Measurements from ENCODE around the gene EPN2. TPM values are rescaled to one million over a fixed set of nuclear protein-coding genes. Genes with fewer than 3 reads are reported as not detected.

The EPN2 gene
- polyA plus RNA-seq, 5 donors = 45.3 to 50.8 (median 50.3) TPM

DNA sequence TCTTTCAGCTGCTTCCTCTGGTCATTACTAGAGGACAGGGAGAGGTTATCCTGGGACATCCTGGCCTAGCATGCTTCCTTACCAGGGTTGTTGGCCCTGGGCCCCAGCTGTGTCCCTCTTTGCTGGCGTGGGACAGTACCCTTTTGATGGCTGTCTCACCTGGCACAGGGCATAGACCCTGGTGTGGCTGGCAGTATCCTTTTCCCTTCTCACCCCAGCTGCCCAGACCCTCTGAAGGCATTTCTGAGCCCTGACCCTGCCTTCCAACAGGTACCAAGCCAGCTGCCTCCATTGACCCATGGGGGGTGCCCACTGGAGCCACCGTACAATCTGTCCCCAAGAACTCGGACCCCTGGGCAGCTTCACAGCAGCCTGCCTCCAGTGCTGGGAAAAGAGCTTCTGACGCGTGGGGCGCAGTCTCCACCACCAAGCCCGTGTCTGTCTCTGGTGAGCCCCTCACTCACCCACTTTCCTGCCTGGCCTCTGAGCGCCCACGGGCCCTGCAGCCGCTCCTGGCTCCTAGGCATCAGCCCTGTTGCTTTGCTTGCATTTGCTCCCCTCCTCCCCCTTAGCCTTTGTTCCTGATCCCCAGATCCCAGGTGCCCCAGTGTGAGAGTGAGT lies 91.4 kb downstream of the EPN2 start:
- no peak for DNase-seq

- DNase-seq = no peak
Observed at GRCh38 chr17:19329136-19329535, 92.0 kb downstream of the EPN2 start.

- DNase-seq = no peak
Observed at GRCh38 chr17:19329839-19330238, 92.7 kb downstream of the EPN2 start.

DNA sequence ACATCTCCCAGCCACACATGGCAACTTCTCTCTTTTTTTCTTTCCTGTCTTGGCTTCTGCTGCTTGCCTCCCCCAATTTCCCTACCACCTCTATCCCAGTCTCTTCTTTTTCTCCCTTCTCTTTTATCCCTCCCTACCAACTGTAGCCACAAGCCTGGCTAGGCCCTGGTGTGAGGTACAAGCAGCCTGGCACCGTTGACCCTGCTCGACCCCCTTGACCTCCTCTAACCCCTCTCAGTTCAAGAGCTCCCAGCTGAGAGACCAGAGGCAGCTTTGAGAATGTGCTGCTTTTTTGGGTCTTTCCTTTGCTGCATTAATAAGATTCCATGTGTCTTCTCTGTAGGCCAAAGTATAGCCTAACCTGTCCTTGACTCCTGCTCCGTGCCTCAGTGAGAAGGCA lies 93.1 kb downstream of the EPN2 start:
- no peak for DNase-seq

- no peak for DNase-seq
Observed at GRCh38 chr17:19331134-19331533, 94.0 kb downstream of the EPN2 start.

GRCh38 chr17:19331543-19332245 lies 94.5 kb downstream of the EPN2 start:
- DNase-seq = no peak

DNA sequence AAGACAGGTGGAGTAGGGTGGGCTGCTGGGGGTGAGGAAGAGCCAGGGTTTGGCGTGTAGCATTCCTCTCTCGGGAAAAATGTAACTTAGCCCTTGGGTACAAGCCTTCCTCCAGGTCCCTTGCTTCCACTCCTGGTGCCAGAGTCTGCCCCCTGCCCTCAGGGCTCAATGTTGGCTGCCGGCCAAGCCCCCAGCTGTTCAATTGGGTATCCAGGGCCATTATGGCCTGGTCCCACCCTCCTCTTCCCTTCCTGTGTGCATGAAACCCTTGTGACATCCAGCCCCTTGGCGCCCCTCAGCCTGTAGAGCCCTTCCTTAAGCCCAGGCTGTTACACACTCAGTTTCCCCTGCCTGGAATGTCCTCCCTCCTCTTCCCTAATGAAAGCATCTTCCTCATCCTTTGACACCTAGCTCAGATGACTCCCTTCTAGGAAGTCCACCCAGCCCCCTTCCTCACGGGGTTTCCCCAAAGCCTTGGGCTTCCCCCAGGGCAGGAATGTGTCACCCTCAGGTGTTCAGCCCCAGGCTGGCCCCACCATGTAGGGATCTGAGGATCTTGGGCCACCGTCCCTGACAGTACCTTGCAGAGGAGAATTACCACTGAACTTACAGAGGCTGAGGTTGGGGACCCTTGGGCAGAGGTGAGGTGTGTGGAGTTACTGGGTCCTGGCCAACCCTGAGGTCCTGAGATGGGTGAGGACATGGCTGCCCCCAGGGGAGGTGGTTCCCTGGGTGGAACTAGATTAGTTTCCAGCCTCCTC lies 95.4 kb downstream of the EPN2 start:
- no peak for DNase-seq

DNA sequence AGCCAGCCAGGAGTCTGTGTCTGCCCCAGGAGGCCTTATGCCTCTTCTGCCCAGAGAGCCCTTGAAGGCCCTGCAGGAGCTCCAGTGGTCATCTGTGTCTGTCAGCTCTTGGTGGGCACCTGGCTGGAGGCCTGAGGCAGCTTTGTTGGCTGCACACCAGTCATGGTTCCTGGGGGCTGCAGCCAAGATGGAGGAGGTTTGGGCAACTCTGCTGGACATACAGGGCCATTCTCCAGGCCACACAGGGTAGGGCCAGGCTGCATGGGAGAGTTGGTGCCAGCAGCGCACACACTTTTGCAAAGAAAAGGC lies 95.9 kb downstream of the EPN2 start:
- no peak for DNase-seq

DNA sequence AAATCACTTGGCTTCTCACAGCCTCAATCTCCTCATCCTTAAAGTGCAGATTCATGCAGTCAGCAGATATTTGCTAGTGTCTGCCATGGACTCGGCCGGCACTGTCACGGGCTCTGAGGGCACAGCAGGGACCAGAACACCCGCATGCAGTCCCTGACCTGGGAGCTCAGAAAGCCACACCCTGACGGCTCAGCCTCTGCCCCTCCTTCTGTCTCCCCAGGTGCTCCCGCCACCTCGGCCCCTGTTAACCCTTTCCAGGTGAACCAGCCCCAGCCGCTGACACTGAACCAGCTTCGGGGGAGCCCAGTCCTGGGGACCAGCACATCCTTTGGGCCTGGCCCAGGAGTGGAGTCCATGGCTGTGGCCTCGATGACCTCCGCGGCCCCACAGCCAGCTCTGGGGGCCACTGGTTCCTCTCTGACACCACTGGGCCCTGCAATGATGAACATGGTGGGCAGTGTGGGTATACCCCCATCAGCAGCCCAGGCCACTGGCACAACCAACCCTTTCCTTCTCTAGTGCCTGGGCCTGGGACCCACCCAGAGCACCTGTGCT lies 96.6 kb downstream of the EPN2 start:
- DNase-seq = no peak

DNA sequence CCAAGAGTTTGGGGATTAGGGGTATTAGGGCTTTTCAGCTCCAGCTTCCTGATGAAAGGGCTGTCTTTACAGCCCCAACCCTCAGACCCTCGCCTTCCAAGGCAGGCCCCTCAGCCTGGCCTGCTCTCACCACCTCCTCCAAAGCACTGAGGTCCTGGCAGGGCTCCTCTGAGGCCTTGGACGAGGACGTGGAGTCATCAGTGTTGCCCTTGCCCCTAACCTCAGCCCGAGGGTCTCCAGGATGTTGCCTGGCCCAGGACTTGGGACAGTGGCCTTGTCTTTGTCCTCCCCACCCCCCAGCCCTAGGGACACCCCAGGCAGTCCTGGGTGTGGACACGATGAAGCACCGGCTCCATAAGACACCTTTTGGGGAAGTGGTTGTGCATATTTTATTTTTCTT lies 97.2 kb downstream of the EPN2 start:
- no peak for DNase-seq

DNA sequence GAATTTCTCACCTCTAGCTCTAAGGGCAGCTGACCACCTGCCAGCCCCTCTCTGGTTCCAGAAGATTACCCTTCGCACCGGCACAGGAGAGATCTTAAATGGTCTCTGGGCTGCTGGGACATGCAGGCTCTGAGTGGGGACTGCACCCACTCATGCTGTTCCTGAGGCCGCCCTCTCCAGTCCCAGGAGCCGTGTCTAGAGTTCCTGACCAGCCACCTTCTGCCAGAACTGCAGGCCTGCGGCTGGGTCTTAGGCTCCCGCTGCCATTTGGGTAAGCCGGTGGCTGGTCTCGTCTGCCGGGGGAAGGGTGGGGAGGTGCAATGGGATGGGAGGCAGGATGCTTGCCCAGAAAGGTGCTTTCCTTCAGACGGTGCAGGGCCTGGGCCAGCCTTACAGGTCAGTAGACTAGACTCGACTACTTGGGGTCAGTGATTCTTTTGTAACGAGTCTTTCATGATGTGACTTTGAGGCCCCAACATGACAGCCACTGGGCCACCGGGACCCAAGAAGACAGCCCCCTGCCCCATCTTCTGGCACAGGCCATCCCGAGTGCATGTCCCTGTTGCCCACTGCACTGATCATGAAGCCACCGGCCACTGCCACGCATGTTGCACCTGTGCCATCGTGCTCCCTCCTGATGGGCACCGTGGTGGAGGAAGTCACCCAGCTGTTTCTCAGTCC lies 98.9 kb downstream of the EPN2 start:
- no peak for DNase-seq

DNA sequence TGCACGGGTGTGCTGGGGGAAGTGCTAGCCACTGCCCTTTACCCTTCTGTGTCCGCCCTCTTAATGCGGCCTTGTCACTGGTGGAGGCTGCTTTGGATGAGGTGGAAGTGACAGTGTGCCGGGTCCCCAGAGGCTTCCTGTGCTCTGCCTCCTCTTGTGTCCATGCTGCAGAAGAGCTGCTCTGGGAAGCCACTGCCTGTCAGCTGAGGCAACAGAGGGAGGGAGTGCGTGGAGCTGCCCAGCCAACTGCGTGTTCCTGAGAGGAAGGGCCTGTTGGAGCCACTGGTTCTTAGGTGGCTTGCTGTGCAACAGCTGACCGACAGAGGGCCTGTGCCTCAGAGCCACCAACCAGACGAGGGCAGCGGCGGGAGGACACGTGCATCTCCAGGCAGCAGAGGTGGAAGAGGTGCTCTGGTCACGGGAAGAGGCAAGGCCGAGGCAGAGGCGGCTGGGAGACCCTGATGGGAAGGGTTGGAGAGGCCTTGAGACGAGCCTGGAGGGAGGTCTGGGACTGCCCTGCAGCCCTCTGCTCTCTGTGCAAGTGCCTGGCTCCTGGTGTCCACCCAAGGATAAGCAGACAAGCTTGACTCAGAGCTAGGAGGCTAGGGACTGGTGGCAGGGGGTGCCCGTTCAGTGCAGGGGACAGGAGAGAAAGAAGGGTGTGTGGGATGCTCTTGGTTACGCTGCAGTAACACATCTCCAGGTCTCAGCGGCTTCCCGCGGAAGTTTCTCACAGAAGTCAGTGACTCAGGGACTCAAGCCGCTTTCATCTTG lies 100.0 kb downstream of the EPN2 start:
- DNase-seq = peak in 1 of 2 donors; percentile 53

- DNase-seq = no peak
Observed at GRCh38 chr17:19337712-19338023, 100.5 kb downstream of the EPN2 start.

DNA sequence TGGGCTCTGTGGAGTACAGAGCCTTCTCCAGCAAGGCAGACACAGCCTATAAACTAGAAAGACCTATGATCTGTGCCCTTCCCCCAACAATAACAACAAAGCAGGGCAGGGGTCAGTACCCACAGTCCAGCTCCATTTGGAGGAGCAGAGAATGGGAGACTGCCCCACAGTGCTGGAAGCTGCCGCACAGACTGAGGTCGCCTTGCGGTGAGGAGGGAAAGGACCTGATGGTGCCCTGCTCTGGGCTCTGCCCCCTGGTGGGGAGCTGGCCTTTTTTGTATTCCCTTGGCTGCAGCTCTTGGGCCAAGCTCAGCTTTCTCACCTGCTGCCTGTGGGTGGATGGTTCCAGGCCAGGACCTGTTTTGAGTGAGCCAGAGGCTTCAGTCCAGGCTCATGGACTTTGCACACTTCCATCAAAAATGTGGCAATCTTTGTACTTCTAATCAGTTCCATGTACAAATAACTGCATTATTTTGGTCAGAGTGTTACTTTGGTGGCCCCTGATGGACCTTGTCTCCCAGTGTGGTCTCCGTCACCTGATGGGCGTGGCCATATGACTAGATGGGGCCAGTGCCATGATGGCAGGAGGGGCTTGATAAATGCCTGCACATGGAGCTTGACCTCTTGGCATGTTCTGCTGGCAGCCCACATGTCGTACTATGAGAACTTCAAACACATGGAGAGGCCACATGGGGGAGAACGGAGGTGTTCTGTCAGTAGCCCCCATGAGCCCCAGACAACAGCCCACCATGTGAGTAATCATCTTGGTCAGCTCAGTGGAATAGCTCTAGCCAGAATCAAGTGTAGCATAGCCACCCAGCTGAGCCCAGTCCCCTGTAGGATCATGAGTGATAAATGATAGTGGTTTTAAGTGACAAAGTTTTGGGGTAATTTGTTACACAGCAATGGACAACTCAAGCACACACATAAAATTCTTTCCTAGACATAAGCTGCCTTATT lies 101.1 kb downstream of the EPN2 start:
- no peak for DNase-seq

- no peak for DNase-seq
Observed at GRCh38 chr17:19339341-19339815, 102.2 kb downstream of the EPN2 start.

GRCh38 chr17:19341211-19341631 lies 104.1 kb downstream of the EPN2 start:
- no peak for DNase-seq

DNA sequence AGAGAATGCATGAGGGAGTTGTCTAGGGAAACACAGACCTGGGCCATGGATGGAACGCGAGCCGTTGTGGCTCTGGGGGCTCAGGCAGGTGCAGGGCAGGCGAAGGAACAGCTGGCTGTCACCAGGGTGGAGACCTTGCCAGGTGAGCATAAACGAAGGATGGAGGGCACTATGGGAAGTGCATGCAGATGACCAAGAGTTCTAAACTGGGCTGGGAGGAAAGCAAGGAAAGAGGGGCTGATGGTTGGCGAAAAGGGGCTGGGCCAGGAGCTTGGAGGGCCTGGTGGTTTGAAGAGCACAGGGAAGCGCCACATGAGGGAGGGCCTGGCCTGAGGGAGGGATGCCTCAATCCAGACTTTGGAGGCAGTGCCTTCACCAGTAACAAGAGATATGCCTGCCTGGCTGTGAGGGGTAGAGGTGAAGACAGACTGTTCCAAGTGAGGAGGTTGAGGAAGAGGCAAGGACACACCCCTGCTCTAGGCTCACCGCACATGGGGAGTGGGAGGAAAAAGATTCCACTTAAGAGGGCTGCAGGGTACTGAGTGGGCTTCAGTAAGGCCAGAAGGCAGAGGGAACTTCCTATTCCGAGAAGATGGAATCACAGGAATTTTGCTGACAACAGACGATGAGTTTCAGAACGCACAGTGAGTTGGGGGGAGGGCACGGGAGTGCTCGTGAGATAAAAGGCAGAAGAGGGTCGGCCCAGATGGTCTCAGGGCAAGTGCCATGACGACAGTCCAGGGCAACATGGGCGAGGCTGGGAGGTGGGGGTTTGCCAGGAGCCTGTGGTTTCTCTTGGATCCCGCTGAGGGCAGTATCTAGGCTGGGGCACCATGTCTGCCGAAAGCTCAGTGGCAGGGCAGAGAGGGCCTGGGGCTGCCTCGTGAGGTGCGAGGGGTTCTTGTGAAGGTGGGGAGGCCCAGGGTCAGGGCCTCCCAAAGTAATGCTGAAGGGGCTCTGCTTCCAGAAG lies 104.8 kb downstream of the EPN2 start:
- no peak for DNase-seq

GRCh38 chr17:19342611-19343255 lies 105.6 kb downstream of the EPN2 start:
- no peak for DNase-seq

- no peak for DNase-seq
Observed at GRCh38 chr17:19343256-19343630, 106.1 kb downstream of the EPN2 start.
